ENCODE measurements around the gene MYRFL.

Gene MYRFL

GRCh38 chr12:69961246-69961645 lies 136.2 kb downstream of the MYRFL start:
- ATAC-seq (ENCODE audit: insufficient read depth, low read depth), result no peak
- no peaks in the 10 kb centered on the region for H3K27me3 ChIP-seq (ENCODE audit: insufficient read depth, low read length, poor library complexity)
- H3K4me2 ChIP-seq (ENCODE audit: insufficient read depth, low read length), result no peak overlapping the region
- H3K79me2 ChIP-seq (ENCODE audit: insufficient read depth, low read length), result no peaks in the 10 kb centered on the region
- H3K9me3 ChIP-seq (ENCODE audit: insufficient read depth, low read length, severe bottlenecking), result no peaks in the 10 kb centered on the region
- H4K20me1 ChIP-seq (ENCODE audit: insufficient read depth, low read length), result no peaks in the 10 kb centered on the region
- no peak overlapping the region for H3K4me3 ChIP-seq (ENCODE audit: low read depth in 1 of 2, low read length in 2 of 2)
- H3K9ac ChIP-seq (ENCODE audit: low read depth, low read length), result no peak overlapping the region
- H3K27ac ChIP-seq (ENCODE audit: low read length), result no peak overlapping the region
- TF ChIP-seq CTCF (IDR thresholded peaks at IDR 0.05; ENCODE audit: borderline replicate concordance, extremely low read depth, low read length, poor library complexity, severe bottlenecking) (no peak), EZH2 (IDR thresholded peaks at IDR 0.05; ENCODE audit: borderline replicate concordance, low read depth, low read length, severe bottlenecking) (no peak)
- H2AFZ ChIP-seq (ENCODE audit: low read depth, low read length), result no peak overlapping the region
- no peaks in the 10 kb centered on the region for H3K4me1 ChIP-seq (ENCODE audit: insufficient read depth, low read length)
- H3K36me3 ChIP-seq (ENCODE audit: insufficient read depth, low read length), result no peaks in the 10 kb centered on the region
- DNase-seq, result no peak

GRCh38 chr12:69966409-69966808 lies 141.4 kb downstream of the MYRFL start:
- Histone ChIP-seq H2AFZ (ENCODE audit: low read depth, low read length) (no peak overlapping the region), H3K27me3 (ENCODE audit: insufficient read depth, low read length, poor library complexity) (no peaks in the 10 kb centered on the region), H3K4me2 (ENCODE audit: insufficient read depth, low read length) (no peak overlapping the region), H3K36me3 (ENCODE audit: insufficient read depth, low read length) (no peaks in the 10 kb centered on the region), H3K79me2 (ENCODE audit: insufficient read depth, low read length) (no peaks in the 10 kb centered on the region), H3K9me3 (ENCODE audit: insufficient read depth, low read length, severe bottlenecking) (no peaks in the 10 kb centered on the region), H3K4me1 (ENCODE audit: insufficient read depth, low read length) (no peaks in the 10 kb centered on the region), H4K20me1 (ENCODE audit: insufficient read depth, low read length) (no peaks in the 10 kb centered on the region), H3K4me3 (ENCODE audit: low read depth in 1 of 2, low read length in 2 of 2) (no peak overlapping the region), H3K27ac (ENCODE audit: low read length) (no peak overlapping the region), H3K9ac (ENCODE audit: low read depth, low read length) (no peak overlapping the region)
- no peak for DNase-seq
- TF ChIP-seq CTCF (IDR thresholded peaks at IDR 0.05; ENCODE audit: borderline replicate concordance, extremely low read depth, low read length, poor library complexity, severe bottlenecking), result no peak
- no peak for TF ChIP-seq EZH2 (IDR thresholded peaks at IDR 0.05; ENCODE audit: borderline replicate concordance, low read depth, low read length, severe bottlenecking)
- no peak for ATAC-seq (ENCODE audit: insufficient read depth, low read depth)

- Histone ChIP-seq H3K4me3 (ENCODE audit: low read depth in 1 of 2, low read length in 2 of 2) (no peak overlapping the region), H3K9me3 (ENCODE audit: insufficient read depth, low read length, severe bottlenecking) (no peaks in the 10 kb centered on the region), H3K9ac (ENCODE audit: low read depth, low read length) (no peak overlapping the region), H2AFZ (ENCODE audit: low read depth, low read length) (no peak overlapping the region), H3K4me2 (ENCODE audit: insufficient read depth, low read length) (no peak overlapping the region), H3K79me2 (ENCODE audit: insufficient read depth, low read length) (no peaks in the 10 kb centered on the region), H3K36me3 (ENCODE audit: insufficient read depth, low read length) (no peaks in the 10 kb centered on the region), H4K20me1 (ENCODE audit: insufficient read depth, low read length) (no peaks in the 10 kb centered on the region), H3K27me3 (ENCODE audit: insufficient read depth, low read length, poor library complexity) (no peaks in the 10 kb centered on the region), H3K27ac (ENCODE audit: low read length) (no peak overlapping the region), H3K4me1 (ENCODE audit: insufficient read depth, low read length) (no peaks in the 10 kb centered on the region)
- ATAC-seq (ENCODE audit: insufficient read depth, low read depth) (no peak), DNase-seq (no peak)
- TF ChIP-seq EZH2 (IDR thresholded peaks at IDR 0.05; ENCODE audit: borderline replicate concordance, low read depth, low read length, severe bottlenecking), result no peak
- no peak for TF ChIP-seq CTCF (IDR thresholded peaks at IDR 0.05; ENCODE audit: borderline replicate concordance, extremely low read depth, low read length, poor library complexity, severe bottlenecking)
Observed at GRCh38 chr12:69966839-69967238, 141.8 kb downstream of the MYRFL start.

- H3K79me2 ChIP-seq (ENCODE audit: insufficient read depth, low read length), result no peaks in the 10 kb centered on the region
- H2AFZ ChIP-seq (ENCODE audit: low read depth, low read length), result no peak overlapping the region
- H3K4me2 ChIP-seq (ENCODE audit: insufficient read depth, low read length), result no peak overlapping the region
- no peaks in the 10 kb centered on the region for H3K4me1 ChIP-seq (ENCODE audit: insufficient read depth, low read length)
- no peak for DNase-seq
- no peak overlapping the region for H3K27ac ChIP-seq (ENCODE audit: low read length)
- H3K9me3 ChIP-seq (ENCODE audit: insufficient read depth, low read length, severe bottlenecking), result no peaks in the 10 kb centered on the region
- no peak for ATAC-seq (ENCODE audit: insufficient read depth, low read depth)
- H3K9ac ChIP-seq (ENCODE audit: low read depth, low read length), result no peak overlapping the region
- no peak overlapping the region for H3K4me3 ChIP-seq (ENCODE audit: low read depth in 1 of 2, low read length in 2 of 2)
- H3K27me3 ChIP-seq (ENCODE audit: insufficient read depth, low read length, poor library complexity), result no peaks in the 10 kb centered on the region
- H3K36me3 ChIP-seq (ENCODE audit: insufficient read depth, low read length), result no peaks in the 10 kb centered on the region
- TF ChIP-seq EZH2 (IDR thresholded peaks at IDR 0.05; ENCODE audit: borderline replicate concordance, low read depth, low read length, severe bottlenecking), result no peak
- no peak for TF ChIP-seq CTCF (IDR thresholded peaks at IDR 0.05; ENCODE audit: borderline replicate concordance, extremely low read depth, low read length, poor library complexity, severe bottlenecking)
- H4K20me1 ChIP-seq (ENCODE audit: insufficient read depth, low read length), result no peaks in the 10 kb centered on the region
Observed at GRCh38 chr12:69969011-69969410, 144.0 kb downstream of the MYRFL start.

Measured in DND-41 (cell line).